Fibroblast of villous mesenchyme (primary cell): ENCODE measurements around the gene ZFHX3. TPM values are rescaled to one million over a fixed set of nuclear protein-coding genes. Genes with fewer than 3 reads are reported as not detected.

Experiments
- DNase-seq: peaks from one replicate; pipeline ENCODE4 v3.0.0-alpha.2; 2010; ENCODE audit warnings: low read depth
- H3K4me3 ChIP-seq: 2 replicates; pipeline ENCODE4 v1.5.1; 2011; ENCODE audit warnings: low read depth, mild to moderate bottlenecking, low read length
- total RNA-seq: library from RNA; depleted of rRNA; stranded (reverse); fragments of >200 nt; gene quantifications from 2 replicates; pipeline ENCODE4 v1.2.3, GENCODE V29; 2012
- TF ChIP-seq, protein P1 (sequence below): IDR thresholded peaks from 2 replicates; pipeline ENCODE4 v1.5.1; 2012; ENCODE audit warnings: low read depth, mild to moderate bottlenecking, low read length; ENCODE audit not compliant: insufficient read depth

The ZFHX3 gene
- total RNA-seq, 1 donor, result 3.9 TPM

DNA sequence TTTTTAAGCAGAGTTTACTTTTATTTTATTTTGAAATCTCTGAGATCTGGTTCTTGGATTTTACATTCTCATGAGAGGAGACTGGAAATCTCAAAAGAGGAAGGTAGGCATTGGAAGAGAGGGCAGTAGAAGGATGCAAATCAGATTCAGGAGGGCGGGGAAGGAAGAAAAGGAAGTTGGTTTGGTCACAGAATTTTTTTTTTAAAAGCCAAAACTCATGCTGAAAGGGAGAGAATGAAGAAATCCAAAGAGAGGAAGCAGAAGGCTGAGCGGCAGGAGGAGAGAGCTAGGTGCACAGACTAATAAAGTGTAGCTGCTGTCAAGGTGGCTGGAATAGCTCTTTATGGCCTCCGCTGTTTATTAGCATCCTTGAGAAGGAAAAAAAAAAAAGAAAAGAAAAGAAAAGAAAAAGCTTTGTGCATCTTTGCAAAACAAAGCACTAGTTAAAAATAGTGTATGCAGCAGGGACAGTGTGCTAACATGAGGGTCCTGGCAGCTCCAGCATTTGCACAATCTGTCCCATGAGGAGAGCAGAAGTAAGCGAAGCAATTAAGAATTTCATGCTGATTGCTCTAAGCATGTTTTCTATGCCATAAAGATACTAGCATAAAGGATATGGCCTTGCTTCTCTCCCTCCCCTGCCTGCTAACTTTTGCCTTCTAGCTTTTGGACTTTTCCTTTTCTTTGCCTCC lies 194.2 kb downstream of the ZFHX3 start:
- no peak for DNase-seq
- TF ChIP-seq, protein P1, sequence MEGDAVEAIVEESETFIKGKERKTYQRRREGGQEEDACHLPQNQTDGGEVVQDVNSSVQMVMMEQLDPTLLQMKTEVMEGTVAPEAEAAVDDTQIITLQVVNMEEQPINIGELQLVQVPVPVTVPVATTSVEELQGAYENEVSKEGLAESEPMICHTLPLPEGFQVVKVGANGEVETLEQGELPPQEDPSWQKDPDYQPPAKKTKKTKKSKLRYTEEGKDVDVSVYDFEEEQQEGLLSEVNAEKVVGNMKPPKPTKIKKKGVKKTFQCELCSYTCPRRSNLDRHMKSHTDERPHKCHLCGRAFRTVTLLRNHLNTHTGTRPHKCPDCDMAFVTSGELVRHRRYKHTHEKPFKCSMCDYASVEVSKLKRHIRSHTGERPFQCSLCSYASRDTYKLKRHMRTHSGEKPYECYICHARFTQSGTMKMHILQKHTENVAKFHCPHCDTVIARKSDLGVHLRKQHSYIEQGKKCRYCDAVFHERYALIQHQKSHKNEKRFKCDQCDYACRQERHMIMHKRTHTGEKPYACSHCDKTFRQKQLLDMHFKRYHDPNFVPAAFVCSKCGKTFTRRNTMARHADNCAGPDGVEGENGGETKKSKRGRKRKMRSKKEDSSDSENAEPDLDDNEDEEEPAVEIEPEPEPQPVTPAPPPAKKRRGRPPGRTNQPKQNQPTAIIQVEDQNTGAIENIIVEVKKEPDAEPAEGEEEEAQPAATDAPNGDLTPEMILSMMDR, result no peak
- H3K4me3 ChIP-seq, result no peak overlapping the region

DNA sequence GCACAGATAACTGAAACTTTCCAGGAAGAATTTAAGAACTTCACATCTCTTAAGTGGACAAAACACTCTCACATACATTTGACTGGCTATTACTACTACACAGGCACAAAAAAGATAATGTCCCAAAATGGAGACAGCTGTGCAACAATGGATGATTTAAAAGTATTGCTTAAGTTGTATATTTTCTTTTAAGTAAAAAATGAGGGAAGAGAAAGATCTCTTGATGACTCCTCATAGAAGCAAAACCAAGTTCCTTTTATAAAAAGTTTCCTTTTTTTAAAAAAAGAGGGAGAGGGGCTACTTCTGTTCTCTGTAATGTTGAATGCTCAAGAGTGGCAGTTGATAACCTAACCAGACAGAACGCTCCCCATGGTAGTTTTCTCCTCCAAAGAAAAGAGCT lies 195.5 kb downstream of the ZFHX3 start:
- H3K4me3 ChIP-seq, result no peak overlapping the region
- DNase-seq, result no peak
- TF ChIP-seq, protein P1, result no peak

DNA sequence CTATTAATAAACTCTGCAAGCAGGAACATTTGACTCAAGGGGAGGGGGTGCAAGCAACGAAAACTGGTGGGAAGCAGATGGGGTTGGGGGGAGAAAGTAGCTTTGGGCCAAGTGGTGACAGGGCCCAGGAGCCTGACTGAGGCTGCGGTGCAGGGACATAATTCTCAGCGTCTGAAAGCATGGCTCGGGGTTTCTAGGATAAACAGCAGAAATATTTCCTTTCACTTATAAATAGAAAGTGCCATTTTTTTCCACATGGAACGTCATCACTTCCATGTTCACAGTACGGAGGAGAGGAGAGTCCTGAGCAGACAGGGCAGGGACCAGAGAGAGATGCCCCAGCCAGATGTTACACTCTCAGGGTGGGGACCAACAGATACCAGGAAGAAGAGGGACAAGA lies 197.1 kb downstream of the ZFHX3 start:
- no peak overlapping the region for H3K4me3 ChIP-seq
- DNase-seq, result peak; percentile 67
- TF ChIP-seq, protein P1, result no peak

DNA sequence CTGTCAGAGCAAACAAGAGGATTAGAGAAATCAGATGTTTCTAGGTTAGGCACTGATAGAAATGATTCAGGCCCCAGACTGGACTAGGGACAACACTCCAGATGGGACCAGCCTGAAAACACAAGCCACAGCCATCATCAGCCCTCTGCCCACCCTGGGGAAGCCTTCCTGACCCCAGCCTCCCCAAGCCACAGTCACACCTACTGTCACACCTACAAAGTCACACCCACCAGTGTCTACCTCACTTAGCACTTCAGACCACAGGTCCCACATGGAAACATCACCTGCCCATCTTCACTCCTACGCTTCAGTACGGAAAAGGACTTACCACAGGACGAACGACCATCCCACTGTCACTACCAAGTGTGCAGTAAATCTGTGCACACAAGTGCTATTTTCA lies 197.9 kb downstream of the ZFHX3 start:
- TF ChIP-seq, protein P1, result no peak
- no peak for DNase-seq
- no peak overlapping the region for H3K4me3 ChIP-seq

DNA sequence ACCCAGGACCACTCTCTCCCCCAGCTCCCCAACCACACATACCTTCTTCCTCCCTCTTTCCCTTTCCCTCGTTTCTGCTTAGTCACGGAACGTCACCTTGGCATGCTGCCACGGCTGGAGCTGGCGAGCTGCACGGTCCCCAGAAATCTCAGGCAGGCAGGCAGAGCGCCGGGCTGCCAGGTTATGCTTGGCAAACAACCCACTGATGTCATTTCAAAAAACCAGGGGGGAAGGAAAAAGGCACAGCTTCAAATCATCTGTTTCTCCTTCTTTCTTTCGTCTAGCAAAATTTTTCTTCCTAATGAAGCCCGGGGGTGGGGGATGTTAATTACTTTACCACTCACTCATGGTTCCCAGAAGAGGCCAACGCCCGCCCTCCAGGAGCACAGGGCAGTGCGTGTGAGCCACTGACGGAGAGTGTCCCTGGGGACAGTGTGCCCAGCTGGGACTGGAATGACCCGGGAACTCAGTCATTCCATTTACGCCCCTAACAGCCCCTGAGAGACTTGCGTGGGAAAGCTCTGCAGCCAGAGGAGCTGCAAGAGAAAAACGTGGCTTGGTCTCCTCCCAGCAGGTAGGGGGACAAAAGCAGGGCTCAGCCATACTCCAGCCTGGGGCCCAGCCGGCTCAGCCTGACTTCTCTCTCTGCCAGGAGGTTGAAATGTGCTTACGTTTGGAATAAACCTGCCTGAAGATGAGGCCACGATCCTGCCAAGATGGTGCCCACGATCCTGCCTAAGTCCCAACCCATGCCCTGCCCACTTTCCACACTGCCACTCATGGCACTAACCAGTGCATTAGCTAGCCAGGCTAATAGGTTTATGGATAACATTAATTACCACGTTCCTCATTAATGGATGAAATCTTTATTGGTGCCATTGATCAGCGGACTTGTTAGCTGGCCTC lies 198.9 kb downstream of the ZFHX3 start:
- peak; percentile 88 for DNase-seq
- TF ChIP-seq, protein P1, result no peak
- no peak overlapping the region for H3K4me3 ChIP-seq

DNA sequence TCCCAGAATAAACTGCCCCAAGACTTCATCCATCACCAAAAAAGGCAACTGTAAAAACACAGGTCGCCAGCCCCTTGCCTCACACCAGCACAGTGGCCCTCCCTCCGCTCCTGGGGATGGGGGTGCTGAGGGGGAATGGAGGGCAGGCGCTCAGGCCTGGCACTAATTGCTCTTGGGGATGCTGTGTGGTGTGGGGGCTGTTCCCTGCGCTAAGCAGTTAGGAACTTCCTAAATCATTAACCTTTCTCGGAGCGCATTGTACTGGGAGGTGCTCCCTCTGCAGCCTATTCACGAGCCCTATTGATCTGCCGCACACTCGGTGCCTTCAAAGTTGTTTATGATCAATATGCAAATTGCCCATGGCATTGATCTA lies 199.9 kb downstream of the ZFHX3 start:
- no peak overlapping the region for H3K4me3 ChIP-seq
- TF ChIP-seq, protein P1, result no peak
- DNase-seq, result no peak
